Fibroblast of mammary gland (primary cell): ENCODE results near the gene XYLT1.

Source experiments
- DNase-seq: peaks from one replicate; pipeline ENCODE4 v3.0.0-alpha.2; 2010; ENCODE audit warnings: low read depth
- H3K4me3 ChIP-seq: 2 replicates; pipeline ENCODE4 v1.5.1; 2011; ENCODE audit warnings: low read depth, mild to moderate bottlenecking, low read length, moderate library complexity; ENCODE audit not compliant: control insufficient read depth
- CTCF ChIP-seq: conservative IDR thresholded peaks from 2 replicates; pipeline ENCODE4 v1.5.1; 2011; ENCODE audit warnings: low read depth, low read length, inconsistent platforms; ENCODE audit not compliant: control insufficient read depth, insufficient read depth

XYLT1 gene

GRCh38 chr16:17109413-17109812 is 361.3 kb downstream of the XYLT1 start:
- DNase-seq: no peak
- no peak for TF ChIP-seq CTCF
- no peak overlapping the region for H3K4me3 ChIP-seq

GRCh38 chr16:17108596-17108995 is 362.2 kb downstream of the XYLT1 start:
- TF ChIP-seq CTCF: no peak
- DNase-seq: no peak
- H3K4me3 ChIP-seq: no peak overlapping the region

- H3K4me3 ChIP-seq: no peak overlapping the region
- TF ChIP-seq CTCF: no peak
- DNase-seq: no peak
These were observed 363.3 kb downstream of the XYLT1 start for GRCh38 chr16:17107450-17107849.

GRCh38 chr16:17106243-17106791 is 364.4 kb downstream of the XYLT1 start:
- no peak overlapping the region for H3K4me3 ChIP-seq
- no peak for DNase-seq
- no peak for TF ChIP-seq CTCF

- no peak for DNase-seq
- H3K4me3 ChIP-seq: no peak overlapping the region
- TF ChIP-seq CTCF: no peak
These were observed 365.4 kb downstream of the XYLT1 start for GRCh38 chr16:17105239-17105797.

GRCh38 chr16:17104654-17105053 is 366.1 kb downstream of the XYLT1 start:
- no peak overlapping the region for H3K4me3 ChIP-seq
- DNase-seq: no peak
- no peak for TF ChIP-seq CTCF

GRCh38 chr16:17103216-17103615 is 367.5 kb downstream of the XYLT1 start:
- H3K4me3 ChIP-seq: no peak overlapping the region
- no peak for TF ChIP-seq CTCF
- no peak for DNase-seq
